HUDEP-2 (cell line): ENCODE measurements around the gene LPP.
A peak's percentile ranks its signal among the peaks of the same experiment; 100 is the strongest.

Source experiments
- DNase-seq, 76 experiments: peaks; one replicate each; lab custom pipeline; 2025; ENCODE audit not compliant: unreplicated experiment in 76 of 76; lab: John Stamatoyannopoulos, UW

Gene LPP

DNA sequence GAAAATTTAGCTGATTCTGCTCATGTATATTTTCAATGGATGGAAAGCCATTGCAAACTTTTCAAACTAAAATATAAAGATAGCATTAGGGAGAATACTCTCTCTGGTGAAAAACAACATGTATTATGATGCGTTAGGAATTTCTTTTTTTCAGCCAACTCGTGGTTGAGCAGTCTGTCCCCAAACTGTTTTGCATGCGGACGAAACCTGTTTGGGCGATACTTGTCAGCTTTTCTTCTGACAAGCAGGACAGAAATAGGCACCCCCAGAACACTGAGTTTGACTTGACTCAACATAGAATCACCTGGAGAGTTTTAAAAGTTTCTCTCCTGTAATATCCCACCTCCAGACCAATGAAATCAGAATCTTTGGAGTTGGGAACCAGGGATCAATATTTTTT, 600.3 kb downstream of the LPP start:
- DNase-seq, result no peak

DNA sequence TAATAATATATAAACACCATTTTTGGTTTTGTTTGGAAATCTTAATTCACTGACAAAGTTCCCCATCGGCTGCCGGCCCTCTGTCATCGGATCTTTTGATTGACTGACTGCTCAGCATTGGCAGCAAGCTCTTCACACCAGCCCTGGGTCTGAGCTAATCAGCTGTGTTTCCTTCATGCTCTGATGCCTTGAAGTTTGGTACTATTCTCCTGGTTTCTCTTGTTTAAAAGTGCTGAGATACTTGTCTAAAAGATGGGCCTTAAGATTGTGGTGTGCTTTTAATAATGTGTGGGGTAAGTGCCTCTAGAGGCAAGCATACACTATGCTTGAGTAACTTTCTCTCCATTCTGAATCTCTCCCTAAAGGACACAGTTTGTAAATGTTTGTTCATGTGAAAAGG, 602.3 kb downstream of the LPP start:
- DNase-seq, result no peak

DNA sequence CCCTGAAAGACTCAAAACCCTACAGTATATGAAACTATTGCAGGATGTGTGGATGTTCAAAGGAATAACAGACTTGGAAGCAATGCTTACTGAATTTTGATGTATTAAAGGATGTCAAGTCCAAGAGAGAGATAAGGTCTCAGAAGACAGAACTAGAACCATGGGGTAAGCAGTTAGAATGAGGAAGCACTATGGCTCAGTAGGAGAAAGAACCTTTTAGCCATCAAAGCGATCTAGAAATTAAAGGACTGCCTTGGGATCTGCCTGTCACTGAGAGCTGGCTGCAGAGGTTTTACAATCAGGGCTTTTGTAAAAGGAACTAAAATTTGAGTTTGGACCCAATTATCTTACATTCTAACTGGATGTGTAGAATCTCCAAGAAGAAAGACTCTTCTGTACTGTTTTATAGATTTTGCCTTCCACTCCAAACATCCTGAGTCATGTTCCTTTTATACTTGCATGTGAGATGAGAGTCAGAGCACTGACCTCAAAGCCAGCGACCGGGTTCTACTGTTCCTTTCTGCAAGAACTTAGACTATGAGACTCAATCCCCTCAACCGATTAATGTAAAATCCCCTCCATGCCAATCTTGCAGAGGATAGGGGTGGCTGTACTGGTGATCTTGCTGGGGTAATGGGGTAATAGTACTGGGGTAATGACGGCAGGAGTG, 605.5 kb downstream of the LPP start:
- DNase-seq, result no peak

DNA sequence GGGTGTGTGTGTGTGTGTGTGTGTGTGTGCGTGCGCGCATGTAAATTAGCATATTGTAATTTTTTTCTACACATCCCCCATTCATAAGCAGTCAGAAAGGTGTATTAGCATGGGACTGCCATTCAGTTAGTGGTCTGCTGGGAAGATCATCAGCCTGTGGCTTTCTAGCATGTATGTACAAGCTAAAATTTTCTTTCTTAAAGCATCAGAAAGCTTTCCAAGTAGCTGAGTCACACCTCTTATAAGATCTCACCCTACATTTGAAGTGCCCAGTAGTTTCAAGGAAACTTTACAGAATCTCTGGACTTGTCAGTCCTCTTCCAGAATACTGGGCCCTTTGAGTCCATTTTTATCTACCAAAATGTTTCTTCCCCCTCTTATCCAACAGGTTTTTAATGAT, 606.5 kb downstream of the LPP start:
- no peak for DNase-seq

DNA sequence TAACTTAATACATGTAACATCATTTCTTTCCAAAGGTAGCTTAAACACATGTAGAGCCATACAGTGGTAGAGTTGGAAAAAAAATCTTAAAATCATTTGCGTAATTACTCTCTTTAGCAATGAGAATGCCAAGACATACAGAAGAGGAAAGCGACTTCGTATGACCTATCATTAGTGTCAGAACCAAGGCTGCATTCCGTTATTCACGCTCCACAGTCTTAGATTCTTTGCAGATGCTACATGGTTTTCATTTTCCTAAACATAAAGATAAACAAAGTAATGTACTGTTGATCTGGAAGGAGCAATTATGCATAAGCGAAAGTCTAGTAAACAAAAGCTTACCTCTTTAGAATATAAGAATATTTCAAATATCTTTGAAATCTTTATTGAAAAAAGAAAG, 607.5 kb downstream of the LPP start:
- DNase-seq, result no peak

DNA sequence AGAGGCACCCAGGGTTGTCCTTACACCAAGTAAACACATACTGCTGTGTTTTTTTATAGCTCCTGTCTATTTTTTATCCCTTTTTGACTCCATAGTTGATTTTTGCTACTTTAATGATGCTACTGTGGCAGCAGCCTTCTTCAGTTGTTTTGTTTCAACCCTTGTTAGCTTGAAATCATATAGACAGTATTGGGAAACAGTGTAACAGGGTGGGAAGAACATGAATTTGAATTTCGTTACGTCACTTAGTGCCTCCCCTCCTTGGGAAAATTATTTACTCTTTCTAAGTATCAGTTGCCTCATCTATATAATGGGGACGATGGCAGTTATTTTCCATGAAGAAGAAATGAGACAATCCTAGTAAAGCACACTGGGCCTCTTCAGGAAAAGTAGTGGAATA, 608.0 kb downstream of the LPP start:
- no peak for DNase-seq

DNA sequence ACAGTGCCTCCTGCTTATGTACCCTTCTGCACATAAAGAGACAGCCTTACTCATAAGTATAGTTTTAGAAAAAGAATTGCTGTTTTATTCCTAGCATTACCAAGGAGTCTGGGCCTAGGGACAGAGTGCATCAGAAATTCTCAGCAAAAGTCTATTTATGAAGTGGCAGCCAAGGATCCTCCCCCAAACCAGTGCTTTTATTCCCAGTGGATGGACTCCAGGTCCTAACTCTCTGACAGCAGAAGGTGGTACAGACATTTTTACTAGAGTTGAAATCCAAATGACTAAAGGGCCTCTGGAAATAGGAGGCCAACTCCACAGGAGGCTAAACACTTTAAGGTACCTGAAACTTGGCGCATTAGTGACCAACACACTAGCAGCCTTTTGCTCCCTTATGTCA, 610.7 kb downstream of the LPP start:
- DNase-seq, result no peak

DNA sequence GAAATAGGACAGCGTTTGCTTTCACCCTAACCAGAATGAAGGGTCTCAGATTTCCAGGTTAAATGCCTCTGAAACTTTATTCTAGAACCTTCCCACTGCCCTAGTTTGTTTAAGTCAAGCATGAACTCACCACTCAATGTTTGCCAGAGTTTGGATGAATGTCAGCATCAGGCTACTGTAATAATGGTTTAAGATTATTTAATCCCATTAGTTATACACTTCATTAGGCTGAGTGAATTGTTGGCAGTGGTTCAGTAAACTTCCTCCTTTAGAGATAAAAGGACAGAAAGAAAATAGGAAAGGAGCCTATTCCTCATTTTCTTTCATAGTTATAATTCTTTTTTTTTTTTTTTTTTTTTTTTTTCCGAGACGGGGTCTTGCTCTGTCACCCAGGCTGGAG, 615.9 kb downstream of the LPP start:
- no peak for DNase-seq

DNA sequence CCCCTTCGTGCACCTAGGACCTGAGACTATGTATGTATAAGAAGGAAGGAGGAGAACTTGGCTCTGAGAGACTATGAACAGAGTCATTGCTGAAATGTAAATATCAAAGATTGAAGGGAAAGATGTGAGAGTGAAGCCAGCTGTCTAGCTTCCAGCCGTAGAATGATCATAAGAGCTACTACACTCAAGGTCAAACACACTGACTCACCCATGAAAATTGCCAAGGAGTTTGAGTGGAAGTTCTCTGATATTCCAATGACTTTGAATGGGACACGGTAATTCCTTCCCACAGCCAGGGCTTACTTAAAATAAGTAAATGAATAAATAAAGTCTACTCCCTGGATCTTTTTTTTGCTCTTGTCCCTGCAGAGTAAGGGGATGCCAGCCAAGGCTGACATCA, 618.9 kb downstream of the LPP start:
- DNase-seq, result no peak

DNA sequence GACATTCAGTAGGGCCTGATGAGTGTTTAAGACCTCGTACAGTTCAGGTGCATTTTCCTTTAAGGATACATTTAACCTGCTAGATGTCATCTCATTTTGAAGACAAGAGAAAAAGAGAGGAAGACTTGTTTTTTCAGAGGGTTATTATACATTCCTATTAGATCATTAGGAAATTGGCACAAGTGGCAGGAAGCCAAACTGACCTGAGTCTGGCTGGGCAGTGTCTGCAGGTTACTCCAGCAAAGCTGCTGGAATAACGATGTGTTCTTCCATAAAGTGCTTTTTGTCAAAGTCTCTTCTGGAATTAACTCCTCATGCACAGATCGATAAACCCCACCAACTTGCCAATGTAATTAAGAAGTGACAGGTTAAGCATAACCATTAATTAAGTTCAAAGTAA, 621.5 kb downstream of the LPP start:
- DNase-seq, result no peak

DNA sequence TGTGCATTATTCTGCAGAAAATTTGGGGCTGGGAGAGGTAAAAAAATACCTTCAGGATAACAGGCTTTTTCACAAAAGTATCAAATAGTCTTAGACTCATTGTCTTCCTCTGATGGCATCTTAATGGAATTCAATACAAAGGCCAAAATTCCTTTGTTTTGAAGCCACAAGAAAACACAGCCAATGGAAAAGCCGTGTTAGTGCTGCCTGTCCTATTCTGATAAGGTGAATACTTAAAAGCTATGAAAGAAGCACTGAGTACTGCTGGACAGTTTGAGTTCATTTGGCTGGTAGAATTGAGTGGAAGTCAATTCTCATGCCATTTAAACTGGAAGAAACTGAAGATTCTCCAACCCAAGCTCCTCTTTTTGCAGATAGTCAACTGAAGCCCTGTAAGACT, 622.5 kb downstream of the LPP start:
- DNase-seq, result no peak

DNA sequence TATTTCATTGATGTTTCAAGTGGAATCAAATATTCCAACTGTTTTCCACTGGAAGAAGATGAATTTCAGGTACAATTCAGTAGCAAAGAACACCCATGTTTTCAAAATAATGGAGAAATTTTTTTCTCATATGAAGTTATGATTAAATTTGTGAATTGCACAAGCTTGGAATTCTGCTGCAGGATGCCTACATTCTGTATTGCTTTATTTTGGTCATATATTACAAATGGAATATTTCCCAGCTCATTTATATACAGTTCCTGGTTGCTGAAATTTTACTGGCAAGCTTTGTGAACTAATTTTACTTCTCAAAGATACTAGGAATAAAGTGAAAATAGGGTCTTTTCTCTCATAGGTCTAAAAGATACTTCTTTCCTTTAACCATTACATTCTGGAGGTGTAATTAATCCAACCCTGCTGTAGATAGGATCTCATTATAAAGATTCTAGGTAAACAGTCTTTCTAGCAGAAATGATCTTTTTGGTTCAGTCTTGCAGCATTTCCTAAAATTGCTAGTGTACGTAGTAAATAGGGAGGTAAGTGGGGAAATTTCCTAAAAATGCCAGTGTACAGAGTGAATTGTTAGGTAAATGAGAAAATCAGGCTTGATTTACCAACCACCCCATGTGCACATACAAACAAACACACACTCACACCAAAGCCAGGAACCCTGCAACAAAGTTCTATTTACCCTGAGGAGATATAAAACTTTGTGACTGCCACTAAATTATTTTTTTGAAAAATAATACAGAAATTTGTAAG, 624.3 kb downstream of the LPP start:
- DNase-seq, result no peak

DNA sequence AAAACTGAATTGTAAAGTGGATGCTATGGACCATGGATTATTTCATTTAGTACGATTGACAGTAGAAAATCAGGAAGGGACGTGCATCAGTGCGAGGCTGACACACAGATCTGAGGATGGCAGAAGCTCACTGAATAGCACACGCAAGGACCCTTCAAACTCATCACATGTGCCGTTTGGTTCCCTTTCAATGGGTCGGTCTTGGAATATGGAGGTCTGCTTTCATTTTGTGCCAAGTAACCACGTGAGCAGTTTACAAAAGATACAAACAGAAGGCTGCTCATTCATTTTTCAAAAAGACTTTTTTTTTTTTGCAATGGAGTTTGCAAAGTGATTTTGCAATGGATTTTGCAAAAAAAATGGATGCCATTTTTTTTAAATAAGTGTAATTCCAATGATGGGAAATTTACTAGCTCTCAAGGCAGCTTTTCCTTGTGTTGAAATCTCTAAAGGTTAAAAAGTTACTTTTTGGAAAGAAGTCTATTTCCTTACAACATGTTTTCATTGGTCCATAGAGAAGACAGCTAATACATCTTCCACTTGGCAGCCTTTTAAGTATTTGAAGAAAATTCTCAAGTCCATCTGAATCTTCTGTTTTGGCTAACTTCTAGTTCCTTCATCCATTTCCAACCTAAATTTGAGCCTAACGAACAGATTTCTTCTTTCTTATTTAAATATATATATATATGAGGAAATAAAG, 625.5 kb downstream of the LPP start:
- DNase-seq, result no peak

DNA sequence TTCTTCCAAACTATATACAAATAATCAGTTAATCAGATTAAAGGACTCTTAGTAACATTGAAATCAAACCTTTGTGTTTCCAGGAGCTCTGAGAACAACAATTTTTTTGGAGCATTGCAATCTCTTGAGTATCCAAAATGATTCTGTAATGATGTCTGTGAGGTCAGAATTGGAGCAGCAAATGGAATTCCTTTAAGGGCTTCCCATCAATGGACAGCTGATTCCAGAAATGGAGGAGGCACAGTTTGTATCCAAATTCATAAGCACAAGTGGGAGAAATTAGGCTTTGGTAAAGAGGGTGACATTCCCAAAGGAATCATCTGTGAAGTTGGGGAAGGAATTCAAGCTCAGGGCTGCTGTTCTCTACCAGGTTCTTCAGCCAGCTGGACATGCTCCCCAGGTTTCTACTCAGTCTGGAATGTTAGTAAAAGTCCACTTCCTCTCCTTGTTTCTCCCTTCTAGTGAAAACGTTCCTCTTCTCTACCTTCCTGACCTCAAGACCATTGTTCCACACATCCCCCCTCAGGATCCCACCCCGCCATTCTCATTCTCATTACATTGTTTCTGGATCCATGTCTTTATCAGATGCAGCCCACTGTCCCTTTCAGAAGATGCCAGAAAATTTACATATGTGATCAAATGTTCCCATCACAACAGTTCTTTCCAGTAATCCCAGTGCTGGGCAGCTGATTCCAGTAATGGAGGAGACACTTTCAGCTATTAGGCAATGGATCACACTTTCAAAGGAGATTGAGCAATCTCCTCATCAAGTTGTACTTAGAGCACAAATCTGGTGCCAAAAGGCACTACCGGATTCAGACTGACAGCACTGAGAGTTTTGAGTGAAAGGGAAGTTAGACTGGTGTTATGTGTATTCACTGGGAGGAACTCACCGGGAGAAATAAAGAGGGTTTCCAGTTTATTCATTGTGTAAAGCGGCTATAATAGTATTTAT, 626.5 kb downstream of the LPP start:
- no peak for DNase-seq

DNA sequence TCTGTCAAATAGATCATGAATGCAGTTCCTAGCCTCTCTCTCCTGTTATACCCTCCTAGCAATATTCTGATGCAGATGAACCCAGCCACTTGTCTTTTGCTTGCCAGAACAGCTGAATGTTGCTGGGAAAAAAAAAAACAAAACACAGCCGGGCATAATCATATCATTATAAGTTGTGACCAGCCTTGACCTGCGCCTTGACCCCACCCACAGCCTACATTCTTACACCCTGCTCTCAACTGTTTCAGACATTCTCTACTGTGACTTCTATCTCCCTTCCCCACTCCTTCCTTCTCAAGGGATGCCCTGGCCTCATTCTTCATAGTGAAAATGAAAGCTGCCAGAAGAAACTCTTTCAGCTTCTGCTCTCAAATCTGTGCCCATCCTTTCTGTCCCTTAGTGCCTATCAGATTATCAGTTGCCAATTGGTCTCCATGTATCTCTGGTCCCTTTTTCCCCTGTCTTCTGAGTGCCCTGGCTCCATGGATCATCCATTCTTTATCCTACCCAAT, 628.7 kb downstream of the LPP start:
- DNase-seq, result no peak

DNA sequence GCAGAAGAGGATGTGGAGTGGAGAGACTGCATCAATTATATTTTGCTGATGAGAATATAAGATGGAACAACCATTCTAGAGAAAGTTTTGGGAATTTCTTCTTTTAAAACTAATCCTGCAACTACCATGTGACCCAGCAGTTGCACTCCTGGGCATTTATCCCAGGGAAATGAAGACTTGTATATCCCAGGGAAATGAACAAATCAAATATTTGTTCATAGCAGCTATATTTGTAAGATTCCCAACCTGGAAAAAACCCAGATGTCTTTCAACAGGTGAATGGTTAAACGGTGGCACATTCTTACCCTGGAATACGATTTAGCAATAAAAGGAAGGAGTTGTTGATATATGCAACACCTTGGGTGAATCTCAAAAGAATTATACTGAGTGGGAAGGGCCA, 632.5 kb downstream of the LPP start:
- DNase-seq, result no peak

DNA sequence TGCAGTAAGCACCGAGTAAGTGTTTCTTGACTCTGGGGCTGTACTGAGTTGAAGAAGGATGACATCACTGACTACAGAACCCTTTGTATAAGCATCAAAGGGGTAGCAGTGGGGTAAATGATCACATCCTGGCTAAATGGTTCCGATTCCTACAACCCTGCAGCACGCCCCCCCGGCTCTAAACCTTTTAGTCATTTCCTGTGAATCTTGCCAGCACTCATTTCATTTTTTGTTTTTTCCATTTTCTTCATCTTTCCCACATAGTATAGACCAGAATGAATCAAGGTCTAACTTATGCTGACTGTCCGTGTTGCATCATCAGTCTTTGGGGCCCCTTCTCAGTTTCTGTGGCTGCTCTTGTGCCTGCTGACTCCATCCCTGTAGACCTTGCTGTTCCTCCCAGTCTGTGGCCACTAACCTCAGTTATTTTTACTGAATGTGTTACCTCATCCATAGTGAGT, 634.7 kb downstream of the LPP start:
- DNase-seq, result no peak

DNA sequence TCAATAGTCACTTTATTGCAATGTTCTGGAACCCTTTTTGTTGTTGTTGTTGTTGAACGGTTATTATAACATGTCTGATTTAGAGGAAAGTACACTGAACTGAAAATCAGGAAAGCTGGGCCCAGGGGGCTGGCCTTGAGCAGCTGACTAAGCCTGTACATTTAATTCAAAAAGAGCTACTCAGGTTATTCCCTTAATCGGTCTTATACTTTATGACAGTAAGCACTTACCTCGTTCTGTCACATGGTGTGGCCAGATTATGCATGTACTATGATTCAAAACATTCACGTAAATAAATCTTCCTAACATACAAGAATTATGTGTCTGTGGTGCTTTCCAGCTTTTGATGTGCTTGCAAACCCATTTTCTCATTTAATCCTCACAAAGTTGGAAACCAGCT, 635.3 kb downstream of the LPP start:
- no peak for DNase-seq

DNA sequence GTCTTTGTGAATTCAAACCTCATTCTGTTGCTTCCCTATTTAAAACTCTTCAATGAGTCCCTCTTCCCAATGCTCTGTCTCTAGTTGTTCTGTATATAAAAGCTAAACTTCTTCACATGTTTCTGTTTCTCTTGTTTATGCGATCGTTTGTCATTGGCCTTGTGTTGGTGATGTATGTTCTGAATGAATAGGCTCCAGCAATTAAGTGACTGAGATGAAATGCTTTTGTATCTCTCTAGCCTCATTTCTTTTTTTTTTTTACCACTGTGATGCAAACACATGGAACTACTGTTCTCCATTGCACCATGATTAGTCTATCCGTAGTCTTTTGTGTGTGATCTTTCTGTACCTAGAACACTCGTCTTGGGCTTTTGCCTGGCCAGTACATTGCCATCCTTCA, 637.4 kb downstream of the LPP start:
- DNase-seq, result peak in 1 of 76 experiments; percentile 1

DNA sequence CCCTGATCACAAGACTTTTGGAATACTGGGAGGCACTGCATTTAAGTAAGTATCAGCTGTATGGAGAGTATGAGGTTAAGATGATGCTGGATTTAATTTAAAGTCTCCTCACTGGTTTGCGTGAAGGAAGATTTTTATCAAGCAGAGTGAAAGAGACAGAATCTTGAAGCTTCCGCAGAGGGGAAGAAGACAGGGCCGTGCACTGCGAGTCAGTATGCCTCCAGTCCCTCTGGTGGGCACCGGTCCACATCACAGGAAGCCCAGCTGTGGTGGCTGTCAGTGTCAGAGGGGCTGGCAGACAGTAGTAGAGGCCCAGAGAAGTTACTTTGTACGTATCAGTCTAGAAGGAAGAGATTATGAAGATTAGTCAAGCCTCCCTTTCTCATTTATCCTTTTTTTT, 638.8 kb downstream of the LPP start:
- DNase-seq, result no peak
